Liver (tissue), 9 donors: ENCODE data around the gene GRPEL2. TPM values are rescaled to one million over a fixed set of nuclear protein-coding genes. Genes with fewer than 3 reads are reported as not detected.

ENCODE experiments used
- DNase-seq: peaks from one replicate; pipeline ENCODE4 v3.0.0-alpha.2; 2017; ENCODE audit warnings: low spot score
- H3K27ac ChIP-seq, 2 donors: one replicate each; pipeline ENCODE4 v1.7.0; 2013; ENCODE audit warnings: inconsistent platforms in 2 of 2, low read length in 2 of 2, control low read depth in 1 of 2, low read depth in 1 of 2, mild to moderate bottlenecking in 1 of 2
- H3K27me3 ChIP-seq, 4 donors: one replicate each; pipeline versions ENCODE4 v1.6.1 to v1.7.0; 2013; ENCODE audit warnings: low read length in 3 of 4, inconsistent platforms in 1 of 4, mild to moderate bottlenecking in 1 of 4, moderate library complexity in 1 of 4; ENCODE audit not compliant: control insufficient read depth in 4 of 4, insufficient read depth in 4 of 4
- H3K36me3 ChIP-seq, 4 donors: one replicate each; pipeline versions ENCODE4 v1.6.1 to v1.7.0; 2013; ENCODE audit warnings: low read length in 3 of 4, mild to moderate bottlenecking in 3 of 4, low read depth in 1 of 4, moderate library complexity in 1 of 4; ENCODE audit not compliant: control insufficient read depth in 4 of 4, insufficient read depth in 3 of 4
- H3K4me1 ChIP-seq, 4 donors: one replicate each; pipeline versions ENCODE4 v1.6.1 to v1.7.0; 2013; ENCODE audit warnings: low read length in 3 of 4, mild to moderate bottlenecking in 3 of 4, moderate library complexity in 1 of 4; ENCODE audit not compliant: control insufficient read depth in 4 of 4, insufficient read depth in 4 of 4
- H3K4me3 ChIP-seq, 3 donors: one replicate each; pipeline versions ENCODE4 v1.6.1 to v1.7.0; 2013; ENCODE audit warnings: low read length in 3 of 3, control low read depth in 1 of 3, low read depth in 1 of 3, mild to moderate bottlenecking in 1 of 3
- H3K9ac ChIP-seq, 2 donors: one replicate each; pipeline ENCODE4 v1.7.0; 2013; ENCODE audit warnings: low read length in 2 of 2, mild to moderate bottlenecking in 2 of 2, moderate library complexity in 2 of 2, control low read depth in 1 of 2, low read depth in 1 of 2
- H3K9me3 ChIP-seq, 4 donors: one replicate each; pipeline versions ENCODE4 v1.6.1 to v1.7.0; 2013; ENCODE audit warnings: low read length in 3 of 4; ENCODE audit not compliant: control insufficient read depth in 4 of 4
- EGR1 ChIP-seq, 2 donors: IDR thresholded peaks; 2 replicates each; pipeline ENCODE4 v1.6.1; 2016 to 2018; ENCODE audit warnings: antibody characterized with exemption in 2 of 2, low read depth in 2 of 2
- FOXA1 ChIP-seq: IDR thresholded peaks from 2 replicates; pipeline ENCODE4 v1.6.1; 2016; ENCODE audit warnings: antibody characterized with exemption
- FOXA2 ChIP-seq: IDR thresholded peaks from 2 replicates; pipeline ENCODE4 v1.6.1; 2016; ENCODE audit warnings: antibody characterized with exemption
- GABPA ChIP-seq, 2 donors: IDR thresholded peaks in 1 of 2; conservative IDR thresholded peaks in 1 of 2; 2 replicates each; pipeline ENCODE4 v1.6.1; 2016; ENCODE audit warnings: antibody characterized with exemption in 2 of 2, mild to moderate bottlenecking in 1 of 2, moderate library complexity in 1 of 2
- HNF4A ChIP-seq, 2 donors: conservative IDR thresholded peaks; 2 replicates each; pipeline ENCODE4 v1.6.1; 2016; ENCODE audit warnings: antibody characterized with exemption in 2 of 2, mild to moderate bottlenecking in 2 of 2
- HNF4G ChIP-seq: IDR thresholded peaks from 2 replicates; pipeline ENCODE4 v1.6.1; 2016; ENCODE audit warnings: antibody characterized with exemption
- JUND ChIP-seq, 2 donors: IDR thresholded peaks; 2 replicates each; pipeline ENCODE4 v1.6.1; 2016; ENCODE audit warnings: antibody characterized with exemption in 2 of 2
- NR2F2 ChIP-seq: IDR thresholded peaks from 2 replicates; pipeline ENCODE4 v1.6.1; 2016; ENCODE audit warnings: antibody characterized with exemption
- RAD21 ChIP-seq, 2 donors: IDR thresholded peaks; 2 replicates each; pipeline ENCODE4 v1.6.1; 2016; ENCODE audit warnings: antibody characterized with exemption in 2 of 2, mild to moderate bottlenecking in 2 of 2
- RXRA ChIP-seq, 2 donors: IDR thresholded peaks; 2 replicates each; pipeline ENCODE4 v1.6.1; 2017 to 2018; ENCODE audit warnings: antibody characterized with exemption in 2 of 2, mild to moderate bottlenecking in 1 of 2
- SP1 ChIP-seq: IDR thresholded peaks from 2 replicates; pipeline ENCODE4 v1.6.1; 2018; ENCODE audit warnings: antibody characterized with exemption, mild to moderate bottlenecking
- TAF1 ChIP-seq: conservative IDR thresholded peaks from 2 replicates; pipeline ENCODE4 v1.6.1; 2016; ENCODE audit warnings: antibody characterized with exemption, mild to moderate bottlenecking
- YY1 ChIP-seq: IDR thresholded peaks from 2 replicates; pipeline ENCODE4 v1.6.1; 2016; ENCODE audit warnings: antibody characterized with exemption, mild to moderate bottlenecking
- WGBS: extraction: QIAGEN DNeasy Blood & Tissue Kit; methylation state at CpG from one replicate; pipeline ENCODE4 v1.1.7; 2013; 5-methylcytosine and 5-hydroxymethylcytosine counted together
- polyA plus RNA-seq, 2 donors: library from polyadenylated mRNA; stranded (reverse) in 1 of 2; unstranded in 1 of 2; fragments of 200-250 nt in 1 of 2; fragments of >200 nt in 1 of 2; fragmentation: Nextera tagmentation in 1 of 2; extraction: Ambion mirVana in 1 of 2; gene quantifications; one replicate each; pipeline versions ENCODE4 v1.2.1 to v1.2.3, GENCODE V29; 2013 to 2015
- total RNA-seq, 2 donors: library from RNA; depleted of rRNA; stranded (reverse); fragments of >200 nt; gene quantifications; one replicate each; pipeline ENCODE4 v1.2.3, GENCODE V29; 2014
- TF ChIP-seq, protein P1 (sequence below): IDR thresholded peaks from 2 replicates; pipeline ENCODE4 v1.6.1; 2016; ENCODE audit warnings: antibody characterized with exemption, mild to moderate bottlenecking
- TF ChIP-seq, protein P2 (sequence below): IDR thresholded peaks from 2 replicates; pipeline ENCODE4 v1.6.1; 2016; ENCODE audit warnings: antibody characterized with exemption
- TF ChIP-seq, protein P3 (sequence below): IDR thresholded peaks from 2 replicates; pipeline ENCODE4 v1.6.1; 2016; ENCODE audit warnings: antibody characterized with exemption
- TF ChIP-seq, protein P4 (sequence below): fragments of 150-350 bp; IDR thresholded peaks from 2 replicates; pipeline ENCODE4 v1.5.1; 2017; ENCODE audit warnings: improper control_type of control experiment, low read depth, low read length; ENCODE audit not compliant: missing input control
- TF ChIP-seq, protein P5 (sequence below): IDR thresholded peaks from 2 replicates; pipeline ENCODE4 v1.6.1; 2016; ENCODE audit warnings: antibody characterized with exemption
- donor health status: healthy.
- donor health status: healthy.
- donor health status: healthy.
- donor health status: healthy.
- donor health status: healthy.

Gene GRPEL2
- total and polyA plus RNA-seq, 4 donors: 2.5 to 9.5 (median 4.8) TPM

DNA sequence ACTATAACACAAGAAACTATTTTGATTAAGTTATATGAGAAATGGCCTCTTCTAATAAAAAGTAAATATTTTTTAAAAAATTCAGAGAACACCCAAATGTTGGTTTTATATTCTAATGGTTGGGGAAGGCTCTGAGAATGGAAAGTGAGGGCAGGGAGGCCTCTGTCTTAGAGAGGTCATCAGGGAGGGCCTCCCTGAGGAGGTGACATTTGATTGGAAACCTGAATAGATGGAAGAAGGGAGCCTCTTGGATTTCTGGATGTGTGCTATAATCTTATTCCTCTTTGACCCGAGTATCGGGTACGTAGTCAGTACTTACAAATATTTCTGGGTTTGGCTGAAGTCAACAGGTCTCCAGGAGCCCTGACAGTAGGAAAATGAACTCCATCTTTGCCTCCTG lies 26.1 kb upstream of the GRPEL2 start (continued):
- TF ChIP-seq, protein P1, sequence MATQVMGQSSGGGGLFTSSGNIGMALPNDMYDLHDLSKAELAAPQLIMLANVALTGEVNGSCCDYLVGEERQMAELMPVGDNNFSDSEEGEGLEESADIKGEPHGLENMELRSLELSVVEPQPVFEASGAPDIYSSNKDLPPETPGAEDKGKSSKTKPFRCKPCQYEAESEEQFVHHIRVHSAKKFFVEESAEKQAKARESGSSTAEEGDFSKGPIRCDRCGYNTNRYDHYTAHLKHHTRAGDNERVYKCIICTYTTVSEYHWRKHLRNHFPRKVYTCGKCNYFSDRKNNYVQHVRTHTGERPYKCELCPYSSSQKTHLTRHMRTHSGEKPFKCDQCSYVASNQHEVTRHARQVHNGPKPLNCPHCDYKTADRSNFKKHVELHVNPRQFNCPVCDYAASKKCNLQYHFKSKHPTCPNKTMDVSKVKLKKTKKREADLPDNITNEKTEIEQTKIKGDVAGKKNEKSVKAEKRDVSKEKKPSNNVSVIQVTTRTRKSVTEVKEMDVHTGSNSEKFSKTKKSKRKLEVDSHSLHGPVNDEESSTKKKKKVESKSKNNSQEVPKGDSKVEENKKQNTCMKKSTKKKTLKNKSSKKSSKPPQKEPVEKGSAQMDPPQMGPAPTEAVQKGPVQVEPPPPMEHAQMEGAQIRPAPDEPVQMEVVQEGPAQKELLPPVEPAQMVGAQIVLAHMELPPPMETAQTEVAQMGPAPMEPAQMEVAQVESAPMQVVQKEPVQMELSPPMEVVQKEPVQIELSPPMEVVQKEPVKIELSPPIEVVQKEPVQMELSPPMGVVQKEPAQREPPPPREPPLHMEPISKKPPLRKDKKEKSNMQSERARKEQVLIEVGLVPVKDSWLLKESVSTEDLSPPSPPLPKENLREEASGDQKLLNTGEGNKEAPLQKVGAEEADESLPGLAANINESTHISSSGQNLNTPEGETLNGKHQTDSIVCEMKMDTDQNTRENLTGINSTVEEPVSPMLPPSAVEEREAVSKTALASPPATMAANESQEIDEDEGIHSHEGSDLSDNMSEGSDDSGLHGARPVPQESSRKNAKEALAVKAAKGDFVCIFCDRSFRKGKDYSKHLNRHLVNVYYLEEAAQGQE: no peak
- TF ChIP-seq RAD21 (IDR thresholded peaks at IDR 0.05) (no peak), NR2F2 (no peak), EGR1 (IDR thresholded peaks at IDR 0.05; ENCODE audit: low read depth in 2 of 2) (no peak), GABPA (IDR thresholded peaks at IDR 0.05 in 1 of 2, conservative IDR thresholded peaks at IDR 0.05 in 1 of 2) (no peak), SP1 (no peak), FOXA1 (no peak)
- TF ChIP-seq, protein P2, sequence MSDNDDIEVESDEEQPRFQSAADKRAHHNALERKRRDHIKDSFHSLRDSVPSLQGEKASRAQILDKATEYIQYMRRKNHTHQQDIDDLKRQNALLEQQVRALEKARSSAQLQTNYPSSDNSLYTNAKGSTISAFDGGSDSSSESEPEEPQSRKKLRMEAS: no peak

DNA sequence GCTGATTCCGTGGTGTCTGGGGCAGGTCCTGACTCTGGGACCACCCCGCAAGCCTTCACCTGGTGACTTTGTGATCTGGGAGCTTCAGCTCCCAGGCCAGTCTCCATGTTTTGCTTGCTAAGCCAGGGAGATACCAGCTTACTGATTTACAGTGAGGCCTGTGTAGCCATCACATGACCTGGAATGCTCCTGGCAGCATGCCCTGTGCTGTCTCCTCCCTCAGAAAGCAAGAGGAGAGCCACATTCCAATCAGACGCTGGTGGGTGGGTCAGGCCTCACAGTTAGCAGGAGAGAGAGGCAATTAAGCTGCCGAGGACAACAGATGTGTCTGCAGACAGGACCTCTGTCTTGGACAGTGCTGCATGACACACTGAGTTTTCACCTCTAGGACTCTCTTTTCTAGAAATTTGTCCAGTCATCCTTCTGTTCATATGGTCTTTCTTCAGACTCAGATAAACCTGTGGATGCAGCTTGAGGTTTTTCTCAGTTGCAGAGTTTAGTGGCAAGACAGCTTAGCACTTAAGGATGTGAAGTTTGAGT lies 24.4 kb upstream of the GRPEL2 start:
- Histone ChIP-seq H3K9ac (no peak overlapping the region), H3K27ac (peak overlapping the region in 1 of 2 donors; percentile 36), H3K27me3 (no peaks in the 10 kb centered on the region), H3K4me1 (peaks cover 0 to 10% (median 3%) of the 10 kb centered on the region in 4 donors), H3K4me3 (no peak overlapping the region), H3K36me3 (no peaks in the 10 kb centered on the region), H3K9me3 (no peaks in the 10 kb centered on the region)
- WGBS: 26% methylated on average over 4 of the region's 4 CpGs
- TF ChIP-seq, protein P2: no peak
- TF ChIP-seq GABPA (IDR thresholded peaks at IDR 0.05 in 1 of 2, conservative IDR thresholded peaks at IDR 0.05 in 1 of 2) (peak in 1 of 2 donors; percentile 40), TAF1 (peak; percentile 57), FOXA1 (no peak), NR2F2 (peak; percentile 32), JUND (IDR thresholded peaks at IDR 0.05) (no peak), FOXA2 (no peak), YY1 (peak; percentile 80), RXRA (IDR thresholded peaks at IDR 0.05) (peak; percentile 25 to 48), RAD21 (IDR thresholded peaks at IDR 0.05) (peak; percentile 6 to 49), HNF4A (conservative IDR thresholded peaks at IDR 0.05) (peak in 1 of 2 donors; percentile 23), HNF4G (no peak), SP1 (peak; percentile 75), EGR1 (IDR thresholded peaks at IDR 0.05; ENCODE audit: low read depth in 2 of 2) (no peak)
- TF ChIP-seq, protein P3, sequence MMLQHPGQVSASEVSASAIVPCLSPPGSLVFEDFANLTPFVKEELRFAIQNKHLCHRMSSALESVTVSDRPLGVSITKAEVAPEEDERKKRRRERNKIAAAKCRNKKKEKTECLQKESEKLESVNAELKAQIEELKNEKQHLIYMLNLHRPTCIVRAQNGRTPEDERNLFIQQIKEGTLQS: no peak
- TF ChIP-seq, protein P1: peak; percentile 10
- TF ChIP-seq, protein P4, sequence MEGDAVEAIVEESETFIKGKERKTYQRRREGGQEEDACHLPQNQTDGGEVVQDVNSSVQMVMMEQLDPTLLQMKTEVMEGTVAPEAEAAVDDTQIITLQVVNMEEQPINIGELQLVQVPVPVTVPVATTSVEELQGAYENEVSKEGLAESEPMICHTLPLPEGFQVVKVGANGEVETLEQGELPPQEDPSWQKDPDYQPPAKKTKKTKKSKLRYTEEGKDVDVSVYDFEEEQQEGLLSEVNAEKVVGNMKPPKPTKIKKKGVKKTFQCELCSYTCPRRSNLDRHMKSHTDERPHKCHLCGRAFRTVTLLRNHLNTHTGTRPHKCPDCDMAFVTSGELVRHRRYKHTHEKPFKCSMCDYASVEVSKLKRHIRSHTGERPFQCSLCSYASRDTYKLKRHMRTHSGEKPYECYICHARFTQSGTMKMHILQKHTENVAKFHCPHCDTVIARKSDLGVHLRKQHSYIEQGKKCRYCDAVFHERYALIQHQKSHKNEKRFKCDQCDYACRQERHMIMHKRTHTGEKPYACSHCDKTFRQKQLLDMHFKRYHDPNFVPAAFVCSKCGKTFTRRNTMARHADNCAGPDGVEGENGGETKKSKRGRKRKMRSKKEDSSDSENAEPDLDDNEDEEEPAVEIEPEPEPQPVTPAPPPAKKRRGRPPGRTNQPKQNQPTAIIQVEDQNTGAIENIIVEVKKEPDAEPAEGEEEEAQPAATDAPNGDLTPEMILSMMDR: no peak
- TF ChIP-seq, protein P5, sequence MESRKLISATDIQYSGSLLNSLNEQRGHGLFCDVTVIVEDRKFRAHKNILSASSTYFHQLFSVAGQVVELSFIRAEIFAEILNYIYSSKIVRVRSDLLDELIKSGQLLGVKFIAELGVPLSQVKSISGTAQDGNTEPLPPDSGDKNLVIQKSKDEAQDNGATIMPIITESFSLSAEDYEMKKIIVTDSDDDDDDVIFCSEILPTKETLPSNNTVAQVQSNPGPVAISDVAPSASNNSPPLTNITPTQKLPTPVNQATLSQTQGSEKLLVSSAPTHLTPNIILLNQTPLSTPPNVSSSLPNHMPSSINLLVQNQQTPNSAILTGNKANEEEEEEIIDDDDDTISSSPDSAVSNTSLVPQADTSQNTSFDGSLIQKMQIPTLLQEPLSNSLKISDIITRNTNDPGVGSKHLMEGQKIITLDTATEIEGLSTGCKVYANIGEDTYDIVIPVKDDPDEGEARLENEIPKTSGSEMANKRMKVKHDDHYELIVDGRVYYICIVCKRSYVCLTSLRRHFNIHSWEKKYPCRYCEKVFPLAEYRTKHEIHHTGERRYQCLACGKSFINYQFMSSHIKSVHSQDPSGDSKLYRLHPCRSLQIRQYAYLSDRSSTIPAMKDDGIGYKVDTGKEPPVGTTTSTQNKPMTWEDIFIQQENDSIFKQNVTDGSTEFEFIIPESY: no peak
- DNase-seq: peak; percentile 77
